GM06990 (cell line): ENCODE results near the gene ABCC10.

Experiments
- DNase-seq: peaks from one replicate; pipeline ENCODE4 v3.0.0-alpha.2; 2011; ENCODE audit not compliant: insufficient read length; ENCODE audit errors: extremely low read depth
- H3K27me3 ChIP-seq: replicated peaks from 2 replicates; pipeline ENCODE4 v1.6.0; 2011; ENCODE audit warnings: low read length; ENCODE audit not compliant: control insufficient read depth, insufficient read depth
- H3K36me3 ChIP-seq: 2 replicates; pipeline ENCODE4 v1.5.1; 2011; ENCODE audit warnings: low read length; ENCODE audit not compliant: control insufficient read depth, insufficient read depth
- H3K4me3 ChIP-seq: replicated peaks from 2 replicates; pipeline ENCODE4 v1.5.1; 2011; ENCODE audit warnings: low read depth, mild to moderate bottlenecking, control low read depth, low read length
- CTCF ChIP-seq: IDR thresholded peaks from 2 replicates; pipeline ENCODE4 v1.5.1; 2011; ENCODE audit warnings: low read length, control low read depth, mild to moderate bottlenecking, inconsistent platforms; ENCODE audit not compliant: insufficient read depth, poor library complexity, severe bottlenecking

ABCC10 gene

GRCh38 chr6:43434943-43435342, 7.6 kb downstream of the ABCC10 start:
- TF ChIP-seq CTCF = no peak
- H3K36me3 ChIP-seq = peaks cover 35% of the 10 kb centered on the region
- H3K27me3 ChIP-seq = no peaks in the 10 kb centered on the region
- no peak overlapping the region for H3K4me3 ChIP-seq
- DNase-seq = no peak

GRCh38 chr6:43435682-43436437, 8.5 kb downstream of the ABCC10 start:
- Histone ChIP-seq H3K36me3 (peaks cover 38% of the 10 kb centered on the region), H3K27me3 (no peaks in the 10 kb centered on the region), H3K4me3 (no peak overlapping the region)
- TF ChIP-seq CTCF = no peak
- DNase-seq = no peak

GRCh38 chr6:43436577-43437282, 9.4 kb downstream of the ABCC10 start:
- Histone ChIP-seq H3K36me3 (peaks cover 39% of the 10 kb centered on the region), H3K27me3 (no peaks in the 10 kb centered on the region), H3K4me3 (no peak overlapping the region)
- no peak for DNase-seq
- TF ChIP-seq CTCF = no peak

DNA sequence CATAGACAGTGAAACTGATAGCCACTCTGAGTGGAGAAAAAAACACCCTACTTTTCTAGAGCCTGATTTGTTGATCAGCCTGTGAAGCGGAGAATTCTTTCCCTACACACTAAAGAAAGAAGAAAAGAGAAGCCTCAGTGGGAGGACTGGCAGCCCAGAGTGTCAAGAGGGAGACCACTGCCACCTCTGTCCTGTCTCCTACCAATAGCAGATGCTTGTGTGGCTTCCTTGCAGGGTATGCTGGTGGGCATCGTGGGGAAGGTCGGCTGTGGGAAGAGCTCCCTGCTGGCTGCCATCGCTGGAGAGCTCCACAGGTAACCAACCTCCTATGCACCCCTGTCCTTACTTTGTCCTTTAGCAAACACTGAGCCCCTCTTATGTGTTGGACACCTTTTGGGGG, 10.4 kb downstream of the ABCC10 start:
- peaks cover 36% of the 10 kb centered on the region for H3K36me3 ChIP-seq
- no peak for TF ChIP-seq CTCF
- DNase-seq = no peak
- H3K4me3 ChIP-seq = no peak overlapping the region
- no peaks in the 10 kb centered on the region for H3K27me3 ChIP-seq

- H3K36me3 ChIP-seq = peaks cover 46% of the 10 kb centered on the region
- DNase-seq = no peak
- TF ChIP-seq CTCF = no peak
- H3K27me3 ChIP-seq = no peaks in the 10 kb centered on the region
- H3K4me3 ChIP-seq = no peak overlapping the region
Observed at GRCh38 chr6:43442935-43443334, 15.6 kb downstream of the ABCC10 start.
